GM23338 (cell line): Measurements from ENCODE around the gene ATP23. TPM values are rescaled to one million over a fixed set of nuclear protein-coding genes. Genes with fewer than 3 reads are reported as not detected.

Source experiments
- ATAC-seq: fragments of 200-7000 bp; cut with Tn5 transposase; 3 replicates; pipeline ENCODE4 v1.9.1; 2020
- DNase-seq: peaks from one replicate; pipeline ENCODE4 v3.0.0-alpha.2; 2015; ENCODE audit warnings: low spot score
- H2AFZ ChIP-seq: fragments of 200-600 bp; sonication (generic); 2 replicates; pipeline ENCODE4 v1.8.0; 2016; ENCODE audit warnings: antibody characterized with exemption, mild to moderate bottlenecking, moderate library complexity
- H3F3A ChIP-seq: fragments of 200-600 bp; sonication (generic); replicated peaks from 2 replicates; pipeline ENCODE4 v1.8.0; 2017; ENCODE audit warnings: antibody characterized with exemption, mixed run types, low read depth
- H3K27ac ChIP-seq: fragments of 200-600 bp; sonication (generic); 2 replicates; pipeline ENCODE4 v1.6.1; 2016; ENCODE audit warnings: low read depth
- H3K27me3 ChIP-seq: fragments of 200-600 bp; sonication (generic); 2 replicates; pipeline ENCODE4 v1.8.0; 2016; ENCODE audit warnings: mild to moderate bottlenecking, mixed run types, moderate library complexity; ENCODE audit not compliant: insufficient read depth
- H3K36me3 ChIP-seq: fragments of 200-600 bp; sonication (generic); 2 replicates; pipeline ENCODE4 v1.8.0; 2016; ENCODE audit warnings: mild to moderate bottlenecking; ENCODE audit not compliant: insufficient read depth
- H3K4me1 ChIP-seq: fragments of 200-600 bp; sonication (generic); 2 replicates; pipeline ENCODE4 v1.8.0; 2016; ENCODE audit warnings: mild to moderate bottlenecking, moderate library complexity; ENCODE audit not compliant: insufficient read depth
- H3K4me2 ChIP-seq: fragments of 200-600 bp; sonication (generic); 2 replicates; pipeline ENCODE4 v1.7.1; 2017; ENCODE audit warnings: mixed run types
- H3K4me3 ChIP-seq: fragments of 200-600 bp; sonication (generic); 2 replicates; pipeline ENCODE4 v1.6.1; 2016; ENCODE audit warnings: mixed run types
- H3K79me2 ChIP-seq: fragments of 200-600 bp; sonication (generic); replicated peaks from 2 replicates; pipeline ENCODE4 v1.8.0; 2017; ENCODE audit warnings: mild to moderate bottlenecking; ENCODE audit not compliant: insufficient read depth
- H3K9me2 ChIP-seq: fragments of 200-600 bp; sonication (generic); 2 replicates; pipeline ENCODE4 v1.8.0; 2017; ENCODE audit not compliant: insufficient read depth
- H4K20me1 ChIP-seq: fragments of 200-600 bp; sonication (generic); replicated peaks from 2 replicates; pipeline ENCODE4 v1.8.0; 2017; ENCODE audit warnings: mild to moderate bottlenecking; ENCODE audit not compliant: insufficient read depth
- H3K27ac Mint-ChIP-seq: 2 replicates; pipeline ENCODE4 v1.8.0; 2020; ENCODE audit warnings: inconsistent platforms, mild to moderate bottlenecking, moderate library complexity, mixed read lengths
- H3K27me3 Mint-ChIP-seq: 3 replicates; pipeline ENCODE4 v1.8.0; 2022; ENCODE audit warnings: low read depth, mild to moderate bottlenecking, moderate library complexity, mixed read lengths, inconsistent platforms; ENCODE audit not compliant: insufficient read depth, poor library complexity
- H3K36me3 Mint-ChIP-seq: 3 replicates; pipeline ENCODE4 v1.8.0; 2021; ENCODE audit warnings: low read depth, mild to moderate bottlenecking, inconsistent platforms, moderate library complexity, mixed read lengths
- H3K4me1 Mint-ChIP-seq: 3 replicates; pipeline ENCODE4 v1.8.0; 2020; ENCODE audit warnings: mild to moderate bottlenecking, inconsistent platforms, mixed read lengths
- H3K4me3 Mint-ChIP-seq: 3 replicates; pipeline ENCODE4 v1.8.0; 2021; ENCODE audit warnings: moderate library complexity, mild to moderate bottlenecking, inconsistent platforms, mixed read lengths
- H3K9me3 Mint-ChIP-seq: 3 replicates; pipeline ENCODE4 v1.8.0; 2020; ENCODE audit warnings: moderate library complexity, mild to moderate bottlenecking, inconsistent platforms, mixed read lengths
- CREB1 ChIP-seq: fragments of 250-450 bp; sonication (Bioruptor Pico); IDR thresholded peaks from 2 replicates; pipeline ENCODE4 v1.5.0; 2020; ENCODE audit warnings: low read depth, mild to moderate bottlenecking, moderate library complexity
- EZH2 ChIP-seq: fragments of 200-600 bp; sonication (generic); IDR thresholded peaks from one replicate; pipeline ENCODE4 v1.8.0; 2017; ENCODE audit warnings: antibody characterized with exemption, mild to moderate bottlenecking, low read depth; ENCODE audit not compliant: unreplicated experiment
- EZH2phosphoT487 ChIP-seq: fragments of 200-600 bp; sonication (generic); IDR thresholded peaks from one replicate; pipeline ENCODE4 v1.8.1; 2018; ENCODE audit warnings: antibody characterized with exemption; ENCODE audit not compliant: unreplicated experiment
- JUNB ChIP-seq: IDR thresholded peaks from one replicate; pipeline ENCODE4 v1.6.1; 2016; ENCODE audit warnings: antibody characterized with exemption; ENCODE audit not compliant: unreplicated experiment
- NANOG ChIP-seq: IDR thresholded peaks from 2 replicates; pipeline ENCODE4 v1.6.1; 2016; ENCODE audit warnings: antibody characterized with exemption, borderline replicate concordance
- POLR2AphosphoS5 ChIP-seq: IDR thresholded peaks from 2 replicates; pipeline ENCODE4 v1.6.1; 2016; ENCODE audit warnings: antibody characterized with exemption, low read depth
- STAT1 ChIP-seq: IDR thresholded peaks from one replicate; pipeline ENCODE4 v1.6.1; 2016; ENCODE audit warnings: antibody characterized with exemption; ENCODE audit not compliant: unreplicated experiment
- ZNF114 ChIP-seq: fragments of 250-450 bp; sonication (Bioruptor Pico); IDR thresholded peaks from 2 replicates; pipeline ENCODE4 v1.5.0; 2020; ENCODE audit warnings: mild to moderate bottlenecking, moderate library complexity
- ZNF331 ChIP-seq: fragments of 250-450 bp; sonication (Bioruptor Pico); IDR thresholded peaks from 2 replicates; pipeline ENCODE4 v1.5.0; 2020; ENCODE audit warnings: low read depth, mild to moderate bottlenecking, moderate library complexity
- polyA plus RNA-seq: library from polyadenylated mRNA; unstranded; fragments of >200 nt; fragmentation: Nextera tagmentation; extraction: Ambion mirVana; gene quantifications from 2 replicates; pipeline ENCODE4 v1.2.1, GENCODE V29; 2016
- total RNA-seq: library from RNA; depleted of rRNA; stranded (reverse); fragments of >200 nt; shearing (Covaris generic); gene quantifications from 2 replicates; pipeline ENCODE4 v1.2.3, GENCODE V29; 2014
- TF ChIP-seq, protein P1 (sequence below): fragments of 250-450 bp; sonication (Bioruptor Pico); IDR thresholded peaks from 2 replicates; pipeline ENCODE4 v1.5.0; 2020; ENCODE audit warnings: mild to moderate bottlenecking, moderate library complexity
- TF ChIP-seq, protein P2 (sequence below): IDR thresholded peaks from one replicate; pipeline ENCODE4 v1.6.1; 2018; ENCODE audit warnings: antibody characterized with exemption; ENCODE audit not compliant: unreplicated experiment
- TF ChIP-seq, protein P3 (sequence below), 2 experiments: fragments of 200-600 bp in 1 of 2; sonication (generic) in 1 of 2; conservative IDR thresholded peaks; 2 replicates each; pipeline versions ENCODE4 v1.5.1 to v1.6.1; 2016 to 2017; ENCODE audit warnings: antibody characterized with exemption in 2 of 2, low read depth in 2 of 2, mild to moderate bottlenecking in 2 of 2, moderate library complexity in 1 of 2
- TF ChIP-seq, protein P4 (sequence below): IDR thresholded peaks from 2 replicates; pipeline ENCODE4 v1.6.1; 2016; ENCODE audit warnings: antibody characterized with exemption

ATP23 gene
- total and polyA plus RNA-seq, 2 experiments from 2014 or later: 14.7 to 21.0 TPM

DNA sequence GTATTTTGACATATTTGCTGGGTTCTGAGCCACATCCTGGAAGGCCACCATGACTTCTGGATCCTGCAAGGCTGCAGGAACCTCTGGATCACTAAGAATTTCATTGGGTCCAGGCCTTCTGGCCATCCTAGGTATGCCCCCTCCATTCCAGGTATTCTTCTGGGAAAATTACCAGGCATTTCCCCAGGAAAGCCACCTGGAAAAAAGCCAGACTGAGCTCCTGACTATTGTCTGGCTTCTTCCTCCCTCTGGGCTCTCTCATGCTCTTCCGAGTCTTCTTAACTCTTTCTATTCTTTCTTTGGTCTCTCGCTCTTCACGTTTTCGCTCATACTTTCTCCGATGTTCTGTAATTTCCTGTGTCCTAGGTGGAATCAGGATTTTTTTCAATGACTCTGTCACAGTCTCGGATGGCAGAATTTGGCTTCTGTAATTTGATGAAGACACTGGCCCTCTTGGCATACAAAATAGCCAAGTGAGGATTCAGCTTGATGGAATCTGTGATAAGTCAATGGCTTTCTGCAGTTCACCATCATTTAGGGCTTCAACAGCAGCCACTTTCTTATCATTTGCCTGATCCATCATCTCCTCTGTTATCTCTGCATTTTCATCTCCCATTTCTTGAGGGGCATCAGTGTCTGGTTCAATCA lies 42.6 kb downstream of the ATP23 start:
- Mint-ChIP-seq H3K4me1 (no peaks in the 10 kb centered on the region), H3K4me3 (no peak overlapping the region), H3K36me3 (no peaks in the 10 kb centered on the region), H3K27me3 (peaks cover 1% of the 10 kb centered on the region), H3K27ac (no peak overlapping the region), H3K9me3 (peaks cover 5% of the 10 kb centered on the region; the same call in 2 of the 3 replicates)
- DNase-seq (no peak), ATAC-seq (no peak)
- Histone ChIP-seq H3K79me2 (no peaks in the 10 kb centered on the region), H3K4me2 (no peak overlapping the region), H4K20me1 (no peaks in the 10 kb centered on the region), H3K4me1 (no peaks in the 10 kb centered on the region), H3K9me2 (no peaks in the 10 kb centered on the region), H2AFZ (no peak overlapping the region), H3F3A (no peaks in the 10 kb centered on the region), H3K27me3 (no peaks in the 10 kb centered on the region), H3K4me3 (no peak overlapping the region), H3K27ac (no peak overlapping the region), H3K36me3 (no peaks in the 10 kb centered on the region)
- TF ChIP-seq, protein P1, sequence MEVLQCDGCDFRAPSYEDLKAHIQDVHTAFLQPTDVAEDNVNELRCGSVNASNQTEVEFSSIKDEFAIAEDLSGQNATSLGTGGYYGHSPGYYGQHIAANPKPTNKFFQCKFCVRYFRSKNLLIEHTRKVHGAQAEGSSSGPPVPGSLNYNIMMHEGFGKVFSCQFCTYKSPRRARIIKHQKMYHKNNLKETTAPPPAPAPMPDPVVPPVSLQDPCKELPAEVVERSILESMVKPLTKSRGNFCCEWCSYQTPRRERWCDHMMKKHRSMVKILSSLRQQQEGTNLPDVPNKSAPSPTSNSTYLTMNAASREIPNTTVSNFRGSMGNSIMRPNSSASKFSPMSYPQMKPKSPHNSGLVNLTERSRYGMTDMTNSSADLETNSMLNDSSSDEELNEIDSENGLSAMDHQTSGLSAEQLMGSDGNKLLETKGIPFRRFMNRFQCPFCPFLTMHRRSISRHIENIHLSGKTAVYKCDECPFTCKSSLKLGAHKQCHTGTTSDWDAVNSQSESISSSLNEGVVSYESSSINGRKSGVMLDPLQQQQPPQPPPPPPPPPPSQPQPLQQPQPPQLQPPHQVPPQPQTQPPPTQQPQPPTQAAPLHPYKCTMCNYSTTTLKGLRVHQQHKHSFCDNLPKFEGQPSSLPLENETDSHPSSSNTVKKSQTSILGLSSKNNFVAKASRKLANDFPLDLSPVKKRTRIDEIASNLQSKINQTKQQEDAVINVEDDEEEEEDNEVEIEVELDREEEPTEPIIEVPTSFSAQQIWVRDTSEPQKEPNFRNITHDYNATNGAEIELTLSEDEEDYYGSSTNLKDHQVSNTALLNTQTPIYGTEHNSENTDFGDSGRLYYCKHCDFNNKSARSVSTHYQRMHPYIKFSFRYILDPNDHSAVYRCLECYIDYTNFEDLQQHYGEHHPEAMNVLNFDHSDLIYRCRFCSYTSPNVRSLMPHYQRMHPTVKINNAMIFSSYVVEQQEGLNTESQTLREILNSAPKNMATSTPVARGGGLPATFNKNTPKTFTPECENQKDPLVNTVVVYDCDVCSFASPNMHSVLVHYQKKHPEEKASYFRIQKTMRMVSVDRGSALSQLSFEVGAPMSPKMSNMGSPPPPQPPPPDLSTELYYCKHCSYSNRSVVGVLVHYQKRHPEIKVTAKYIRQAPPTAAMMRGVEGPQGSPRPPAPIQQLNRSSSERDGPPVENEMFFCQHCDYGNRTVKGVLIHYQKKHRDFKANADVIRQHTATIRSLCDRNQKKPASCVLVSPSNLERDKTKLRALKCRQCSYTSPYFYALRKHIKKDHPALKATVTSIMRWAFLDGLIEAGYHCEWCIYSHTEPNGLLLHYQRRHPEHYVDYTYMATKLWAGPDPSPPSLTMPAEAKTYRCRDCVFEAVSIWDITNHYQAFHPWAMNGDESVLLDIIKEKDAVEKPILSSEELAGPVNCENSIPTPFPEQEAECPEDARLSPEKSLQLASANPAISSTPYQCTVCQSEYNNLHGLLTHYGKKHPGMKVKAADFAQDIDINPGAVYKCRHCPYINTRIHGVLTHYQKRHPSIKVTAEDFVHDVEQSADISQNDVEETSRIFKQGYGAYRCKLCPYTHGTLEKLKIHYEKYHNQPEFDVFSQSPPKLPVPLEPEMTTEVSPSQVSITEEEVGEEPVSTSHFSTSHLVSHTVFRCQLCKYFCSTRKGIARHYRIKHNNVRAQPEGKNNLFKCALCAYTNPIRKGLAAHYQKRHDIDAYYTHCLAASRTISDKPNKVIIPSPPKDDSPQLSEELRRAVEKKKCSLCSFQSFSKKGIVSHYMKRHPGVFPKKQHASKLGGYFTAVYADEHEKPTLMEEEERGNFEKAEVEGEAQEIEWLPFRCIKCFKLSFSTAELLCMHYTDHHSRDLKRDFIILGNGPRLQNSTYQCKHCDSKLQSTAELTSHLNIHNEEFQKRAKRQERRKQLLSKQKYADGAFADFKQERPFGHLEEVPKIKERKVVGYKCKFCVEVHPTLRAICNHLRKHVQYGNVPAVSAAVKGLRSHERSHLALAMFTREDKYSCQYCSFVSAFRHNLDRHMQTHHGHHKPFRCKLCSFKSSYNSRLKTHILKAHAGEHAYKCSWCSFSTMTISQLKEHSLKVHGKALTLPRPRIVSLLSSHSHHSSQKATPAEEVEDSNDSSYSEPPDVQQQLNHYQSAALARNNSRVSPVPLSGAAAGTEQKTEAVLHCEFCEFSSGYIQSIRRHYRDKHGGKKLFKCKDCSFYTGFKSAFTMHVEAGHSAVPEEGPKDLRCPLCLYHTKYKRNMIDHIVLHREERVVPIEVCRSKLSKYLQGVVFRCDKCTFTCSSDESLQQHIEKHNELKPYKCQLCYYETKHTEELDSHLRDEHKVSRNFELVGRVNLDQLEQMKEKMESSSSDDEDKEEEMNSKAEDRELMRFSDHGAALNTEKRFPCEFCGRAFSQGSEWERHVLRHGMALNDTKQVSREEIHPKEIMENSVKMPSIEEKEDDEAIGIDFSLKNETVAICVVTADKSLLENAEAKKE: no peak
- TF ChIP-seq JUNB: no peak
- TF ChIP-seq, protein P2, sequence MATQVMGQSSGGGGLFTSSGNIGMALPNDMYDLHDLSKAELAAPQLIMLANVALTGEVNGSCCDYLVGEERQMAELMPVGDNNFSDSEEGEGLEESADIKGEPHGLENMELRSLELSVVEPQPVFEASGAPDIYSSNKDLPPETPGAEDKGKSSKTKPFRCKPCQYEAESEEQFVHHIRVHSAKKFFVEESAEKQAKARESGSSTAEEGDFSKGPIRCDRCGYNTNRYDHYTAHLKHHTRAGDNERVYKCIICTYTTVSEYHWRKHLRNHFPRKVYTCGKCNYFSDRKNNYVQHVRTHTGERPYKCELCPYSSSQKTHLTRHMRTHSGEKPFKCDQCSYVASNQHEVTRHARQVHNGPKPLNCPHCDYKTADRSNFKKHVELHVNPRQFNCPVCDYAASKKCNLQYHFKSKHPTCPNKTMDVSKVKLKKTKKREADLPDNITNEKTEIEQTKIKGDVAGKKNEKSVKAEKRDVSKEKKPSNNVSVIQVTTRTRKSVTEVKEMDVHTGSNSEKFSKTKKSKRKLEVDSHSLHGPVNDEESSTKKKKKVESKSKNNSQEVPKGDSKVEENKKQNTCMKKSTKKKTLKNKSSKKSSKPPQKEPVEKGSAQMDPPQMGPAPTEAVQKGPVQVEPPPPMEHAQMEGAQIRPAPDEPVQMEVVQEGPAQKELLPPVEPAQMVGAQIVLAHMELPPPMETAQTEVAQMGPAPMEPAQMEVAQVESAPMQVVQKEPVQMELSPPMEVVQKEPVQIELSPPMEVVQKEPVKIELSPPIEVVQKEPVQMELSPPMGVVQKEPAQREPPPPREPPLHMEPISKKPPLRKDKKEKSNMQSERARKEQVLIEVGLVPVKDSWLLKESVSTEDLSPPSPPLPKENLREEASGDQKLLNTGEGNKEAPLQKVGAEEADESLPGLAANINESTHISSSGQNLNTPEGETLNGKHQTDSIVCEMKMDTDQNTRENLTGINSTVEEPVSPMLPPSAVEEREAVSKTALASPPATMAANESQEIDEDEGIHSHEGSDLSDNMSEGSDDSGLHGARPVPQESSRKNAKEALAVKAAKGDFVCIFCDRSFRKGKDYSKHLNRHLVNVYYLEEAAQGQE: no peak
- TF ChIP-seq STAT1: no peak
- TF ChIP-seq, protein P3, sequence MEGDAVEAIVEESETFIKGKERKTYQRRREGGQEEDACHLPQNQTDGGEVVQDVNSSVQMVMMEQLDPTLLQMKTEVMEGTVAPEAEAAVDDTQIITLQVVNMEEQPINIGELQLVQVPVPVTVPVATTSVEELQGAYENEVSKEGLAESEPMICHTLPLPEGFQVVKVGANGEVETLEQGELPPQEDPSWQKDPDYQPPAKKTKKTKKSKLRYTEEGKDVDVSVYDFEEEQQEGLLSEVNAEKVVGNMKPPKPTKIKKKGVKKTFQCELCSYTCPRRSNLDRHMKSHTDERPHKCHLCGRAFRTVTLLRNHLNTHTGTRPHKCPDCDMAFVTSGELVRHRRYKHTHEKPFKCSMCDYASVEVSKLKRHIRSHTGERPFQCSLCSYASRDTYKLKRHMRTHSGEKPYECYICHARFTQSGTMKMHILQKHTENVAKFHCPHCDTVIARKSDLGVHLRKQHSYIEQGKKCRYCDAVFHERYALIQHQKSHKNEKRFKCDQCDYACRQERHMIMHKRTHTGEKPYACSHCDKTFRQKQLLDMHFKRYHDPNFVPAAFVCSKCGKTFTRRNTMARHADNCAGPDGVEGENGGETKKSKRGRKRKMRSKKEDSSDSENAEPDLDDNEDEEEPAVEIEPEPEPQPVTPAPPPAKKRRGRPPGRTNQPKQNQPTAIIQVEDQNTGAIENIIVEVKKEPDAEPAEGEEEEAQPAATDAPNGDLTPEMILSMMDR (conservative IDR thresholded peaks at IDR 0.05; ENCODE audit: low read depth in 2 of 2): no peak
- TF ChIP-seq EZH2phosphoT487: no peak
- TF ChIP-seq ZNF114 (CRISPR knock-in tag): no peak
- no peak for TF ChIP-seq NANOG
- no peak for TF ChIP-seq CREB1 (CRISPR knock-in tag)
- TF ChIP-seq, protein P4, sequence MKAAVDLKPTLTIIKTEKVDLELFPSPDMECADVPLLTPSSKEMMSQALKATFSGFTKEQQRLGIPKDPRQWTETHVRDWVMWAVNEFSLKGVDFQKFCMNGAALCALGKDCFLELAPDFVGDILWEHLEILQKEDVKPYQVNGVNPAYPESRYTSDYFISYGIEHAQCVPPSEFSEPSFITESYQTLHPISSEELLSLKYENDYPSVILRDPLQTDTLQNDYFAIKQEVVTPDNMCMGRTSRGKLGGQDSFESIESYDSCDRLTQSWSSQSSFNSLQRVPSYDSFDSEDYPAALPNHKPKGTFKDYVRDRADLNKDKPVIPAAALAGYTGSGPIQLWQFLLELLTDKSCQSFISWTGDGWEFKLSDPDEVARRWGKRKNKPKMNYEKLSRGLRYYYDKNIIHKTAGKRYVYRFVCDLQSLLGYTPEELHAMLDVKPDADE: no peak
- TF ChIP-seq POLR2AphosphoS5: no peak
- no peak for TF ChIP-seq EZH2
- TF ChIP-seq ZNF331 (CRISPR knock-in tag): no peak
